NCI-H2081 (cell line): Measurements from ENCODE around the gene AUH.
"Not testable (repeated sequence)": the region's sequence is repeated elsewhere in the genome, so short reads cannot be mapped to it uniquely, and the experiment has no call there.

Experiments used
- DNase-seq, 2 experiments: peaks; one replicate each; lab custom pipeline; 2025; lab: John Stamatoyannopoulos, UW

AUH gene

GRCh38 chr9:91208419-91208745 lies 153.3 kb downstream of the AUH start:
- no peak for DNase-seq

- DNase-seq, result no peak
Observed at GRCh38 chr9:91207729-91208418, 153.8 kb downstream of the AUH start.

DNA sequence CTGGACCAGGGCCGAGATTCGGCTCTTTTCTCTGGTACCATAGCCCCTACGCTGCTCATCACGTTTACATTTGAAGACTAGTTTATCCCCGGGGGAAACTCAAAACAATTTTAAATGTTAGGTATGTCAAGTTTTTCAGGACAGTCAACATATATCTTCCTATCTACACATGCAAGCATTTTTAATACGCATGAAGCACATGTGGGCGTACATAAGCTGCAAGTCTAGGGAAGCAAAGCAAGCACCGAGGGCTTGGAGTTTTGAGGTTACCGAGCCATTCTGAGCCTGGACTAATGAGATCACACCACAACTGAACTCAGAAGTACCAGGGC lies 154.4 kb downstream of the AUH start:
- no peak for DNase-seq

- no peak for DNase-seq
Observed at GRCh38 chr9:91206806-91207205, 154.9 kb downstream of the AUH start.

- DNase-seq, result no peak
Observed at GRCh38 chr9:91202736-91203283, 158.9 kb downstream of the AUH start.

GRCh38 chr9:91200692-91201336 lies 160.9 kb downstream of the AUH start:
- DNase-seq, result no peak

DNA sequence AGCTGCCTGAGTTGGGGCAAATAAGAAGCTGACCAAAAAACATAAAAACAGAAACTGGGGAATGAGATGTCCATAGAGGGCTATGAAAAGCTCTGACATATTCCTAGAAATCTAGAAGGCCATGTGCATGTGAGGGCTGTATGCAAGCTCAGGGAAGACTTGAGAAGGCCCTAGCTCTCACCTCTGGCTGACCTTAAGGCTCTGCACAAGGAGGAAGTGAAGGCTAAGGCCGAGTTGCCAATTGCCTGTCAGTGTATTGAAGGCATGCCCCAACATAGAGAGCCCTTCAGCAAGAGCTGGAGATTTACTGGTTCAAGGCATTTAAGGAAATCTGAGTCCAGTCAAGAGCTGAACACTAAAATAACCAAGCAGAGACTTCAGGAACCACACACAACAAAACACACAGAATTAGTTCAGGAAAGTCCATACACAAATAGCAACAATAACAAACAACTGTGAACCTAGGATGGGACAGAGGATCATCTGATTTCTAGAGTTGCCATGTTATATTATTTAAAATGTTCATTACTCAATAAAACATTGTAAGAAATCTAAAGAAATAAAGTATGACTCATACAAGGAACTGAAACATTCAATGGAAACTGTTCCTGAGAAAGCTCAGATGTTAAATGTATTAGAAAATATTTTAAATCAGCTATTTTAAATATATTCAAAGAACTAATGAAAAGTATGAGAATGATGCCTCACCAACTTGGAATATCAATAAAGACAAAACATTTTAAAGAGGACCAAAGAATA lies 161.8 kb downstream of the AUH start:
- no peak for DNase-seq

DNA sequence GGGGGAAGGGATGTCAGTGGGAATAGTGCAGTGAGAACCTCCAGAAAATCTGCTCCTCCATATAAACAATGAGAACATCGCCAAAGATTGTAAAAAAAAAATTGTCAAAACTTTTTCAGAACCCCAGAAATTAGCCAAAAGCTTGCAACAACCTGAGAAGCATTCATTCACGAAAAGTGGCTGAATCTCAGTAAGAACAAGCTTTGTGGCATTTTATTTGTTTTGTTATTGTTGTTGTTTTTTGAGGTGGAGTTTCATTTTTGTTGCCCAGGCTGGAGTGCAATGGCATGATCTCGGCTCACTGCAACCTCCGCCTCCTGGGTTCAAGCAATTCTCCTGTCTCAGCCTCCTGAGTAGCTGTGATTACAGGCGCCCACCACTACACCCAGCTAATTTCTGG lies 162.8 kb downstream of the AUH start:
- not testable (repeated sequence) for DNase-seq

- DNase-seq, result no peak
Observed at GRCh38 chr9:91198405-91198804, 163.3 kb downstream of the AUH start.

DNA sequence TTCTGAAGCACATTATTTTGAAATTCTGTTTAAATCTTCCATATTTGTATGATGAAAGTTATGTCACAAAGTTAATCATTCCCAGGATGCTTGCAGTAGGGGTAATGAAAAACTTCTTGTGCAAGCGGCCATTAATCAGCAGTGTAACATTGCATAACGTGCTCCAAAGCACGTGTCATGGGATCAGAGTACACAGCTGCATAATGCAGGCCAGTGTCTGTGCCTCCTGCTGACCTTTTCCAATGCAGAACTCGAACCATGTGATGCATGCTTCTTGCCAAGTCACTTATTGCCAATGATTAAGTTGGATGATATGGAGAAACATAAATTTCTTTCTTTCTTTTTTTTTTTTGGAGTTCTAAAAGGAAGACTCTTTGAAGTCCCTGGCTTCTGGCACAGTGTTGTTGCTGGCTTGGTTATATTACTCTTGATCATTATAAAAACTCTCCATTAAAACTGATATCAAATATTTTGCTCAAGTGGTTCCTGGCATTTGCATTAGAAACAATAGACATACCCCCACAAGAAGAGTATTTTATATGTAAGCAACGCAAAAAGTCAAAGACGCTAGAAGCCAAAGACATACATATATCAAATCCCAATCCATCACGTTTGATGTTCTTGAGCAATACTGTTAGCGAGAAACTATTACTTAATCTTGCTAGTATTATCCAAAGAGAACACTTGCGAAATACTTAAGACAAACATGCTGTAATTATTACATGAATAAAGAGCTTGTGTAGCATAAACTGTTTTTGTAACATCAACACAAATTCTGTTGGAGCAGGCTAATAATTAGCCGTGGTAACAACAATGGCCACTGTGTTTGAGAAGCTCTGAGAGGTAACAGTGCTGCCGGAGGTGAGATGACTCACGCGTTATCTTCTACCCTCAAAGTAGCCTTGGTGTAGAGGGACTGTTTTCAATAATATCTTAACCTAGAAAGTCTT lies 164.2 kb downstream of the AUH start:
- DNase-seq, result peak in 1 of 2 experiments; percentile 10

DNA sequence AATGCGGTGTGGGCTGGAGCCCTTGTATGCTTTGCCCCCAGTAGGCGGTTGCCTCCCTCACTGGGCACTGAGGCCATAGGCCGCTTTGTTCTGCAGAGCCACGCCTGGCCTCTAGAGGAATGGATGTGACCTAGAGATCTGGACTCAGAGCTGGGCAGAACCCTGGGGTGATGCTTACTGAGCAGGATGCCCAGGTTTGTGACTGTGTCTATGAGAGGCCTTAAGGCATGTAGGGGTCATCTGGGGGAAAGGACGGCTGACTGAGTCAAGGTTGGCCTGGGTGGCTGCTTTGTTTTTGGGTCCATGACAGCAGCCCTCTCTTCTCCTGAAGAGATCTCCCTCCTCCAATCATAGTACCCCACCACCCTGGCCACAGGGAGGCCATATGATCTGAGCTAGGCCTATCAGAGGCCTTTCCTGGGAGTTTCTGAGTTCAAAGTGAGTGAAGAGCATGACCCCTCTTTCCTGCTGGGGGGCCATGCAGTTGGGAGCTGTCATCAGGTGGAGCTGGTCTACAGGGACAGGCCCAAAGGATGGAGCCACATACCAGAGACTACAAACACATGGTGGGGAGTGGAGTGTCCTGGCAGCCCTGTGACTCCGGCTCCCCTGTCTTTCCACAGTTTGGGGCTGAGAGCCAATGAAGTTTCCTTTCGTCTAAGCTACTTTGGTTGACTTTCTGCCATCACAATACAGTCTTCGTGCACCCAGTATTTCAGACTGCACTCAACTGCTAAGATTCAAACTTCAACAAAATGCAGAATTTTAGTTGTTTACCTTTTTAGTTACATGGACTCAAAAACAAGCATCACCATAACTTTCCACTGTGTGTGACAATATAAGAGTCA lies 165.4 kb downstream of the AUH start:
- DNase-seq, result no peak

- no peak for DNase-seq
Observed at GRCh38 chr9:91195372-91196012, 166.2 kb downstream of the AUH start.

DNA sequence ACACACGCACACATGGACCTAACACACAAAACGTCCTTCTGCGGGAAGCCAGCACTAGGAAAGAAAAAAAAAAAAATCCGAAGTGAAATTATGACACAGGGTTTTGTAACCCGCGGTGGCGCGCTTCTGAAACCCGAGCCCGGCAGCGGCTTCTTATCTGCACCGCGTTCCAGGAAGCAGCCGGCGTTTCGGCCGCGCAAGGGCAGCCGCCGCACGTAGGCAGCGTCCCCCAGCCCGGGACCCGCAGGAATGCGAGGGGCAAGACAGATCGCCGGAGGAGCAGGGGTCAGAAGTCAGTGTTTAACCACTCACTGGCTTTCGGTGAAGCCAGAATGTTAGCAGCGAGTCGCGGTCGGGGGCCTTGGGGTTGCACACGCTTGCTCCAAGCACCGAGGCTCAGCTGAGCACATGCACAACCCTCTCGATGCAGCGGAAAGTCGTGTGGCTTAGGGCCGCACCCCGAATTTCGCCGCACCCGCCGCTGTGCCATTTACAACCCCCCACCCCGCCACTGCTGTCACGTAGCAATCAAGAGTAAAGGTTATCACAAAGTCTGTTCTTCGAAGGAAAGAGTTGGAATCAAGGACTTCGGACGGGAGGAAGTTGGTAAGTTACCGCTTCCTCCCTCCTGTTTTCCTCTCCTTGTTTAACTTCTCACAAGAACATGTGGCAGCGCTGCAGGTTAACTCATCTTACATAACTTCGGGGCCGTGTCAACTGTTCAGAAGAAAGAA lies 167.9 kb downstream of the AUH start:
- no peak for DNase-seq

- peak in 1 of 2 experiments; percentile 13 for DNase-seq
Observed at GRCh38 chr9:91193087-91193657, 168.5 kb downstream of the AUH start.

- DNase-seq, result no peak
Observed at GRCh38 chr9:91192381-91193086, 169.2 kb downstream of the AUH start.

- DNase-seq, result no peak
Observed at GRCh38 chr9:91191411-91192380, 170.0 kb downstream of the AUH start.

GRCh38 chr9:91190062-91190461 lies 171.7 kb downstream of the AUH start:
- no peak for DNase-seq
